Measurements from ENCODE around the gene YEATS2.

GRCh38 chr3:183815563-183815940 is 118.0 kb downstream of the YEATS2 start:
- TF ChIP-seq, protein P1, sequence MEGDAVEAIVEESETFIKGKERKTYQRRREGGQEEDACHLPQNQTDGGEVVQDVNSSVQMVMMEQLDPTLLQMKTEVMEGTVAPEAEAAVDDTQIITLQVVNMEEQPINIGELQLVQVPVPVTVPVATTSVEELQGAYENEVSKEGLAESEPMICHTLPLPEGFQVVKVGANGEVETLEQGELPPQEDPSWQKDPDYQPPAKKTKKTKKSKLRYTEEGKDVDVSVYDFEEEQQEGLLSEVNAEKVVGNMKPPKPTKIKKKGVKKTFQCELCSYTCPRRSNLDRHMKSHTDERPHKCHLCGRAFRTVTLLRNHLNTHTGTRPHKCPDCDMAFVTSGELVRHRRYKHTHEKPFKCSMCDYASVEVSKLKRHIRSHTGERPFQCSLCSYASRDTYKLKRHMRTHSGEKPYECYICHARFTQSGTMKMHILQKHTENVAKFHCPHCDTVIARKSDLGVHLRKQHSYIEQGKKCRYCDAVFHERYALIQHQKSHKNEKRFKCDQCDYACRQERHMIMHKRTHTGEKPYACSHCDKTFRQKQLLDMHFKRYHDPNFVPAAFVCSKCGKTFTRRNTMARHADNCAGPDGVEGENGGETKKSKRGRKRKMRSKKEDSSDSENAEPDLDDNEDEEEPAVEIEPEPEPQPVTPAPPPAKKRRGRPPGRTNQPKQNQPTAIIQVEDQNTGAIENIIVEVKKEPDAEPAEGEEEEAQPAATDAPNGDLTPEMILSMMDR (optimal IDR thresholded peaks at IDR 0.05 in 1 of 3, IDR thresholded peaks at IDR 0.05 in 1 of 3, conservative IDR thresholded peaks at IDR 0.05 in 1 of 3; ENCODE audit: extremely low read depth in 1 of 3, insufficient read depth in 2 of 3, low read length in 3 of 3) = no peak
- TF ChIP-seq EZH2 (IDR thresholded peaks at IDR 0.05; ENCODE audit: low read length) = no peak
